ENCODE results near the gene CSNK1D.
"Not testable (repeated sequence)": the region's sequence is repeated elsewhere in the genome, so short reads cannot be mapped to it uniquely, and the experiment has no call there.

The CSNK1D gene

GRCh38 chr17:82212331-82213250, 60.9 kb downstream of the CSNK1D start, which contains the start of gene CCDC57:
CCDC57 (minus strand) TSS chr17:82212842; CDS start chr17:82201944, 10,898 bp downstream.
- DNase-seq = no peak

- DNase-seq = not testable (repeated sequence)
These were observed 62.8 kb downstream of the CSNK1D start for GRCh38 chr17:82210655-82211054.

- DNase-seq = peak; percentile 84
These were observed 67.6 kb downstream of the CSNK1D start for GRCh38 chr17:82205720-82206508.

GRCh38 chr17:82204831-82205719, 68.4 kb downstream of the CSNK1D start:
- DNase-seq = no peak

- DNase-seq = no peak
These were observed 69.6 kb downstream of the CSNK1D start for GRCh38 chr17:82203920-82204319.

- DNase-seq = no peak
These were observed 70.5 kb downstream of the CSNK1D start for GRCh38 chr17:82202981-82203380.

GRCh38 chr17:82201498-82201910, 72.0 kb downstream of the CSNK1D start:
- no peak for DNase-seq

- peak; percentile 93 for DNase-seq
These were observed 72.6 kb downstream of the CSNK1D start for GRCh38 chr17:82200743-82201497.

- no peak for DNase-seq
These were observed 73.4 kb downstream of the CSNK1D start for GRCh38 chr17:82200135-82200534.

- no peak for DNase-seq
These were observed 74.0 kb downstream of the CSNK1D start for GRCh38 chr17:82199496-82199895.

- no peak for DNase-seq
These were observed 75.4 kb downstream of the CSNK1D start for GRCh38 chr17:82198092-82198491.

- no peak for DNase-seq
These were observed 77.5 kb downstream of the CSNK1D start for GRCh38 chr17:82195675-82196672.

GRCh38 chr17:82194765-82195164, 78.7 kb downstream of the CSNK1D start:
- no peak for DNase-seq

- no peak for DNase-seq
These were observed 79.8 kb downstream of the CSNK1D start for GRCh38 chr17:82193520-82194220.

- DNase-seq = not testable (repeated sequence)
These were observed 80.5 kb downstream of the CSNK1D start for GRCh38 chr17:82193050-82193449.

Data from central memory CD4-positive, alpha-beta T cell (primary cell).